OCI-LY3 (cell line): Measurements from ENCODE around the gene TAS2R38.

Experiments
- H2AFZ ChIP-seq: fragments of 200-600, 300-600 bp; shearing (Covaris generic); 2 replicates; pipeline ENCODE4 v1.6.0; 2014; ENCODE audit warnings: antibody characterized with exemption, low read depth, low read length
- H3K27ac ChIP-seq: fragments of 200-600, 300-600 bp; sonication (generic); 2 replicates; pipeline ENCODE4 v1.5.1; 2014; ENCODE audit warnings: mild to moderate bottlenecking, low read length, moderate library complexity, mixed read lengths
- H3K27me3 ChIP-seq: fragments of 200-600, 300-600 bp; sonication (generic); 2 replicates; pipeline ENCODE4 v1.6.1; 2014; ENCODE audit warnings: low read depth, low read length, mixed read lengths
- H3K36me3 ChIP-seq: fragments of 200-600, 300-600 bp; sonication (generic); replicated peaks from 2 replicates; pipeline ENCODE3; 2014; ENCODE audit warnings: low read depth, low read length, mixed read lengths
- H3K4me1 ChIP-seq: fragments of 300-600, 200-600 bp; sonication (generic); 2 replicates; pipeline ENCODE4 v1.6.1; 2014; ENCODE audit warnings: low read length, mixed read lengths
- H3K4me2 ChIP-seq: fragments of 200-600, 300-600 bp; sonication (generic); 2 replicates; pipeline ENCODE4 v1.6.1; 2014; ENCODE audit warnings: low read length, mixed read lengths
- H3K4me3 ChIP-seq: fragments of 300-600, 200-600 bp; sonication (generic); 2 replicates; pipeline ENCODE4 v1.5.1; 2014; ENCODE audit warnings: antibody characterized with exemption, mild to moderate bottlenecking, low read length, moderate library complexity
- H3K79me2 ChIP-seq: fragments of 300-600, 200-600 bp; shearing (Covaris generic); 2 replicates; pipeline ENCODE4 v1.6.1; 2014; ENCODE audit warnings: mild to moderate bottlenecking, low read length, mixed read lengths
- H3K9ac ChIP-seq: fragments of 300-600, 200-600 bp; shearing (Covaris generic); 2 replicates; pipeline ENCODE4 v1.6.0; 2014; ENCODE audit warnings: mild to moderate bottlenecking, low read length, moderate library complexity
- H3K9me3 ChIP-seq: fragments of 200-600, 300-600 bp; shearing (Covaris generic); 2 replicates; pipeline ENCODE4 v1.6.1; 2014; ENCODE audit warnings: low read length, mixed read lengths; ENCODE audit not compliant: insufficient read depth
- H4K20me1 ChIP-seq: fragments of 200-600, 300-600 bp; sonication (generic); 2 replicates; pipeline ENCODE4 v1.6.1; 2016; ENCODE audit warnings: low read length, mixed read lengths; ENCODE audit not compliant: insufficient read depth
- EZH2phosphoT487 ChIP-seq: fragments of 200-600 bp; shearing (Covaris generic); IDR thresholded peaks from 2 replicates; pipeline ENCODE4 v1.6.1; 2018; ENCODE audit warnings: antibody characterized with exemption, mixed run types, low read depth
- TF ChIP-seq, protein P1 (sequence below): fragments of 200-600, 300-600 bp; sonication (generic); IDR thresholded peaks from 2 replicates; pipeline ENCODE4 v1.5.1; 2014; ENCODE audit warnings: antibody characterized with exemption, low read length, low read depth

The TAS2R38 gene

DNA sequence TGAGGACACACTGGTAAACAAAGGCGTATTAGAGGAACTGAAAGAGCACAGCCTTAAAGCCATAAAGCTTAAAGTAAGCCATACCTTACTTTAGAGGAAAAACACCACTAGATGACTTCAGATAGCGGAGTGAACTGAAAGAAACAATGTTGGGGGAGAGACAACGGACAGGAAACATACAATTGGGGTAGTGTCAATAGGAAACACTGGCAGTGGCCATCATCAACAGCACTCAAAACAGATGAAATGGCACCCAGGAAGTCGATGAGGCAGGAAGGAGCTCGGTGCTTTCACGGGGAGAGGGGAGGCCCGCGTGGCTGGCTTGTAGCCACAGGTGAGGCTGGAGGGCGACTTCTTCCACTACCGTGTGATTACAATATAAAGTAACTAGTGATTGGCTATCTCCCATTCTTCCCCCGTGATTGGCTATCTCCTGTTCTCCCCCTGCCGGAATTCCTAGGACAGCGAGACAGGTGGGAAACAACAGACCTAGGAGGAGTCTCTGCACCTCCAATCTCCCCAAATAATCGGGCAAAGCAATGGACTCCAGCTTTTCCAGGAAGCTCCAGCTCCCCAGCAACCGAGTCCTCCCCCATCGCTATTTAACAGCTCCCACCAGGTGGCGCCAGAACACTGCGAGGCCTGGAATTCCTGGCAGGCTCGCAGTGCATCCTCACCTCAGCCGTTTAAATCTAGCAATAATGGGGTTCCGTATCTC, 2.4 kb upstream of the TAS2R38 start:
- Histone ChIP-seq H4K20me1 (no peaks in the 10 kb centered on the region), H3K36me3 (no peaks in the 10 kb centered on the region), H3K79me2 (no peaks in the 10 kb centered on the region), H3K4me1 (peaks cover 4% of the 10 kb centered on the region), H3K9ac (peak overlapping the region; percentile 61), H2AFZ (peak overlapping the region; percentile 99), H3K4me2 (peak overlapping the region; percentile 78), H3K4me3 (peak overlapping the region; percentile 84), H3K27me3 (no peaks in the 10 kb centered on the region), H3K27ac (no peak overlapping the region), H3K9me3 (no peaks in the 10 kb centered on the region)
- TF ChIP-seq, protein P1, sequence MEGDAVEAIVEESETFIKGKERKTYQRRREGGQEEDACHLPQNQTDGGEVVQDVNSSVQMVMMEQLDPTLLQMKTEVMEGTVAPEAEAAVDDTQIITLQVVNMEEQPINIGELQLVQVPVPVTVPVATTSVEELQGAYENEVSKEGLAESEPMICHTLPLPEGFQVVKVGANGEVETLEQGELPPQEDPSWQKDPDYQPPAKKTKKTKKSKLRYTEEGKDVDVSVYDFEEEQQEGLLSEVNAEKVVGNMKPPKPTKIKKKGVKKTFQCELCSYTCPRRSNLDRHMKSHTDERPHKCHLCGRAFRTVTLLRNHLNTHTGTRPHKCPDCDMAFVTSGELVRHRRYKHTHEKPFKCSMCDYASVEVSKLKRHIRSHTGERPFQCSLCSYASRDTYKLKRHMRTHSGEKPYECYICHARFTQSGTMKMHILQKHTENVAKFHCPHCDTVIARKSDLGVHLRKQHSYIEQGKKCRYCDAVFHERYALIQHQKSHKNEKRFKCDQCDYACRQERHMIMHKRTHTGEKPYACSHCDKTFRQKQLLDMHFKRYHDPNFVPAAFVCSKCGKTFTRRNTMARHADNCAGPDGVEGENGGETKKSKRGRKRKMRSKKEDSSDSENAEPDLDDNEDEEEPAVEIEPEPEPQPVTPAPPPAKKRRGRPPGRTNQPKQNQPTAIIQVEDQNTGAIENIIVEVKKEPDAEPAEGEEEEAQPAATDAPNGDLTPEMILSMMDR, result peak; percentile 99
- TF ChIP-seq EZH2phosphoT487, result no peak

DNA sequence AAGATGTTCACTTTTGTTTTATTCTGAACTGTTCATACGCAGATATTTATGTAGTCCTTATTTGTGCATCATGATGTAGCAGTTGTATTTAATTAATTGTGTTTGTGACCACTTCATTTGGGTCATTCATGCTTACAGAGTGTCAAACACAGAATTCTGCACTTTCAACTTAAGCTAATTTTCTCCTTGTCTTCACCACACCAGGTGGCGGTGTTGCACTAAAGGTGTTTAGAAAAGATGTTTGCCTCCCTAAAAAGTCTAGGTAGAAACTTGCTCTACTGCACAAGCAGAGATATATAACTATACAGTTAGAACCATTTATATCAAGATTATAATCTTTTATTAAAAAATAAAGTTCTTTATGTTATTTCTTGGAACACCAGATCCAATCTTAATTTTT, 1.3 kb upstream of the TAS2R38 start:
- Histone ChIP-seq H2AFZ (no peak overlapping the region), H3K79me2 (no peaks in the 10 kb centered on the region), H3K27me3 (no peaks in the 10 kb centered on the region), H3K9me3 (no peaks in the 10 kb centered on the region), H3K36me3 (no peaks in the 10 kb centered on the region), H3K4me1 (peaks cover 4% of the 10 kb centered on the region), H3K4me2 (no peak overlapping the region), H3K4me3 (no peak overlapping the region), H3K27ac (no peak overlapping the region), H4K20me1 (no peaks in the 10 kb centered on the region), H3K9ac (no peak overlapping the region)
- TF ChIP-seq, protein P1, result peak; percentile 51
- no peak for TF ChIP-seq EZH2phosphoT487

DNA sequence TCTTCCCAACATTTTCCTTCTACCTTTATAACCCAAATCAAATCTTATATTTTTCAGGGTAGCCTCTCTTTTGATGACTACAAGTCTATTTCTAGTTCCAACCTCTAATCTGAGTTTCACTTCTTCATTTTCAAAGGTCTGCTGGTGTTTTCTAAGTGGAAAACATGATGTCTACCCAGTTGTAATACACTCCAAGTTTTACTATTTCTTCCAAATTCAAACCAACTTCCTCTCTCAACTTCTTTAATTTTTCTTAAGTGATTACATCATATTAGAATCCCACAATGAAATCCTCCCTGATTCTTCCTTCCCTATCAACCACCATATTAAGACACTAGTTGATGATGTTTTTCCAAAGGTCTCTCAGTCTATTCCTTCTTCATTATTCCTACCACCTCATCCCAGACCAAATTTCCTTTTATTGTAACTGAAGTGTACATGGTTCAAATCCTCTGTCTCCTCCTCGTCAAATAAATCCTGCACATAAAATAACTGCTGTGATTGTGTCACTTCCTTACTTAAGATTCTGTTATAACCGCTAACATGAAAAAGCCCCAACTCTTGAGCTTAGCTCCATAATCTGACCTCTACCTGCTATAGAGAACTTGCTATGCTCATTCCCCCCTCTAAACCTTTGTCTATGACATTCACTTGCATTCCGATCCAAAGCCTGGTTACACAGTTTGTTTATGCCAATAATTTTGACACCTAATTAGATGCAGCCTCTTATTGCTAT, 12.7 kb downstream of the TAS2R38 start:
- Histone ChIP-seq H3K4me2 (peak overlapping the region; percentile 39), H3K4me3 (no peak overlapping the region; the same call in 1 of the 2 replicates)

DNA sequence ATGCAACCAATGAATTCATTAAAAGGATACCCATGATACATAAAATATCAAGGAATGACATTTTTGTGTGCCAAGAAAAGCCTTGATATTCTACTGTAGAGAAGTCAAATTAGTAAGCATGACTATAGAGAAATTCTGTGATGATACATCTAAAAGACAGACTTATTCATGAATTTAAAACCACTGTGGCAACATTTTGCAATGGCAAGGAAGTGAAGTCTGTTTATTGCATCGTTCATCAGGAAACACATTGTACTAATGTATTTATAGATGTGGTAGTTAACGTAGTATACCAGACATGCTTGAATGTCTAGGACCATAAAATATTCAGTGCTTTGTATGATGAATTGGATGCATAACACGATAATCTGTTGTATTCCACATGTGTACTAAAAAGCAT, 17.5 kb downstream of the TAS2R38 start:
- Histone ChIP-seq H3K4me2 (no peak overlapping the region), H2AFZ (no peak overlapping the region)
- TF ChIP-seq, protein P1, result no peak
- TF ChIP-seq EZH2phosphoT487, result no peak

More for the DNA sequence above, 12.7 kb downstream of the TAS2R38 start:
- no peaks in the 10 kb centered on the region for H3K36me3 ChIP-seq
- H3K27me3 ChIP-seq, result no peaks in the 10 kb centered on the region
- H3K9ac ChIP-seq, result no peak overlapping the region
- H2AFZ ChIP-seq, result no peak overlapping the region
- H3K9me3 ChIP-seq, result no peaks in the 10 kb centered on the region
- peak overlapping the region; percentile 46; the same call in 1 of the 2 replicates for H3K27ac ChIP-seq
- H4K20me1 ChIP-seq, result no peaks in the 10 kb centered on the region
- H3K4me1 ChIP-seq, result peaks cover 15% of the 10 kb centered on the region
- TF ChIP-seq EZH2phosphoT487, result no peak
- TF ChIP-seq, protein P1, result no peak
- H3K79me2 ChIP-seq, result no peaks in the 10 kb centered on the region

More for the DNA sequence above, 17.5 kb downstream of the TAS2R38 start:
- Histone ChIP-seq H3K4me3 (no peak overlapping the region), H4K20me1 (no peaks in the 10 kb centered on the region), H3K27me3 (no peaks in the 10 kb centered on the region), H3K36me3 (no peaks in the 10 kb centered on the region), H3K79me2 (no peaks in the 10 kb centered on the region), H3K27ac (no peak overlapping the region), H3K9me3 (no peaks in the 10 kb centered on the region), H3K4me1 (peaks cover 12% of the 10 kb centered on the region), H3K9ac (no peak overlapping the region)
